HG03342 (cell line): ENCODE results near the gene ZEB2.

Source experiments
- ATAC-seq: cut with Tn5 transposase; IDR thresholded peaks from one replicate; pipeline ENCODE4 v1.9.1; 2021; ENCODE audit warnings: mild to moderate bottlenecking, moderate library complexity; ENCODE audit not compliant: unreplicated experiment

The ZEB2 gene

DNA sequence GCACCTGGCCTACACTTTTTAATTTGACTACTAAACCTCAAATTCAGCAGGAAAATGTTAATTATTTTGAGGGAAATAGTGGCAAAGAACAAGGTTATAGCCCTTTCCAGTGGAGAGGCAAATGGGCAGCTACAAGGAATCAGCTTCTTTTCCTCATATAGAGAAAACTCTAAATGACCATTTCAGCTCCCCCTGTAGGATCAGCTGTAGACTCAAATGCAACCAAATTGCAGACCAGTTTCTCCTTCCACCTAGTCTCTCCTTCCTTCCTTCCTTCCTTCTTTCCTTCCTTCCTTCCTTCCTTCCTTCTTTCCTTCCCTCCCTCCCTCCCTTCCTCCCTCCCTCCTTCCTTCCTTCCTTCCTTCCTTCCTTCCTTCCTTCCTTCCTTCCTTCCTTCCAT, 158.2 kb downstream of the ZEB2 start:
- no peak for ATAC-seq

DNA sequence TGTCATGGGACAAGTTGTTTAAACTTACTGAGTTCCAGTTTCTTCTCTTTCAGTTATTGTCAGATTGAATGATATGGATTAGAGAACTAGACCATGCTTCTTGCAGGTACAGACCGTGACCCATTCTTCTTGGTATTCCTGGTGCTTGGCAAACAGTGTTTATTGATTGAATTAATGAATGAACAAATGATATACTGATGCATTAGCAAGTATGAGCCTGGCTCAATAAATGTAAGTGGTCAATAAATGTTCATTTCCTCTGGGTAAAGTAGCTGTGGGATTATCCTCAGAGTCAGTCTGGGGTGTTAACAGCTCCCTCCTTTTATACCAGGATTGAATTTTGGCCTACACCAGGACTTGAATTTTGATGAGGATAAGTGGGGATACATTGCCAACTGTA, 160.2 kb downstream of the ZEB2 start:
- no peak for ATAC-seq

DNA sequence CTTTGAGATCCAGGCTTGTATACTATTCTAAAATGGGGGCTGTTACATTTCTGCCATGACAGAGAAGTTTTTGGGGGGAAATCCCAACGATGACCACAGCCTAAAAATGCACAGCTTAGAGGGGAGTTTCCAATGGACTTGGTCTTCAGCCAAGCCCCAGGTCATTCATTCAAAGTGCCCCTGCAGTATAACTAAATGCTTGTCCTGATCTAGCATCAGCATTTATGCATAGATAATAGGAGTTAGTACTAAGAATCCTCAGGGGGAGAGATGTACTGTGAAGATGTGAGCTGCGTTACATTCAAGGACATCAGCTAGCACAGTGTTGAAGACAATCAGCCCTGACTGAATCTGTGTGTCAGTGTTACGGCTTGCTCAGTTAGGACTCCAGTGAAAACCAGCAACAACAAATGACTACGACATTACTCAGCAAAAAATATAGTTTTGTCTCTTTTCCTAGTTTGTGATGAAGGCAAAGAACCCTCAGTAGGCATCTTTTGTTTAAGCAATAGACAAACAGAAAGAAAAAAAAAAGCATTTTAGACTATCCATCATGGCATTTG, 160.9 kb downstream of the ZEB2 start:
- peak; percentile 60 for ATAC-seq

DNA sequence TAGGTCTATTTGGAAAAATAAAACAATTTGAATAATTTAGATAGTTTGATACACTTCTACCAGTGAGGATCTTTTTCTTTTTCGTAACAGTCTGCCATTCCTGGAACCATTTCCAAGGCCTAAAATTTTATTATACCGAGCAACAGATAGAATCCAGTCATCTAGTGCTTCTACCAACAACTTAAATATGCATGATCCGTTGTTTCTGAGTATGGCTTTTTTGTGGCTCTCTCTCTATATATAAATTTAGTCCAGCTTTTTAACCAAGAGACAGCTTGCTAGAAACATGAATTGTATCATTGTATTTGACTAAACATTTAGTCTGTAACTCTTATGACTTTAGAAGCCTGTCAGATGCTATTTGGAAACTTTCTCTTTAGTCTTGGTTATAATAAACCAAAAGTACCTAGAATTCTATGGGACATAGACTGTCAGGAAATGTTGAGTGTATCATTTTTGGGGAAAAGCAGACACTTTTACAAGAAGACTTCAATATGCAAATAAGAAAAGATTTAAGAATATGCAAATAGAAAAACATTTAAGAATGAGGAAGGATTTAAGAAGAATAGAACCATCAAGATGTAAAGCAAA, 161.4 kb downstream of the ZEB2 start:
- ATAC-seq = peak; percentile 1

DNA sequence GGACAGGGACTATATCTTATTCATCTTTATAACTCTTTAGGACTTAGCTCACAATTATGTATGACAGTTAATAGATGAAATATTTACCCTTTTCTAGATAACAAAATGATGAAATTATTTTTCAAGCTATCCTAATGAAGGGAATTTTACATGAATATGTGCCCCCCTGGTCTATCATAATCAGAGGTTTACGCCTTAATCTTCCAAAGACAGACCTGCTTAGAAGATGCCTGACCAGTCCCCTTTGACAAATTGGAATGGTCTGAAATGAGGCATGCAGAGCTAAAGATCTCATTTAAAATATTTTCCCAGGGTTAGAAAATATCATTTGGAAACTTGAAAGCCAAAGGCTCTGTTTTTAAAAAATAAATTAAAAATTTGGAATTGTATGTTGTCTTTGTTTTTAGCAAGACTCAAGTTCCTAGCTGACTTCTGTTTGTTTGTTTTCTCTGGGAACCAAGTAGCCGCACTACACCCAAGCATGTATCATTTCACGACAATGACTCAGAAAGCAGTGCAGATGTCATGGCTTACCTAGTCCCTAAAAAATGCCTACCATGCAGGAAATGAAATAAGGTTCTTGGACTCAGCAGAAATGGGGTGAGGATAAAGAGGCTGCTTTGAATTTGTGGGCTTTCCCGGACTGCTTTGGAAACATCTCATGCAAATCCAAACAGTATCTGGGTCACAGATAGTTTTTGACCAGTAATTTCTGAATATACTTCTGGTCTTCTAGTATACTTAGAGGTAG, 162.1 kb downstream of the ZEB2 start:
- peak; percentile 85 for ATAC-seq

DNA sequence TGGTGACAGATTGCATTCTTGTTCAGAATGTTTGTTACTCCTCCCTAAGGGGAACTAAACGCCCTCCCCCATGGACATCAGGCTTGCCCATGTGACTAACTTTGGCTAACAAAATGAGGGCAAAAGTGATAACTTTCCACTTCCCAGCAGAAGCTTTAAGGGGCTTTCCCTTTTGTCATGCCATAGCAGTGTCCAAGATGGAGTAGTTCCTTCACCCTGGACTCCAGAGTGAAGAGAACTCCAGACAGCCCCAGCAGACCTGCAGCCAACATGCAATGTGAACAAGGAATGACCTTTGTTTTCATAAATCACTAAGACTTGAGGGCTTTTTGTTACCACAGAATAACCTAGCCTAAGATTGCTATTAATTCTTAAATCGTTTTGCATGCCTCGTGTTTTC, 163.5 kb downstream of the ZEB2 start:
- ATAC-seq = no peak

DNA sequence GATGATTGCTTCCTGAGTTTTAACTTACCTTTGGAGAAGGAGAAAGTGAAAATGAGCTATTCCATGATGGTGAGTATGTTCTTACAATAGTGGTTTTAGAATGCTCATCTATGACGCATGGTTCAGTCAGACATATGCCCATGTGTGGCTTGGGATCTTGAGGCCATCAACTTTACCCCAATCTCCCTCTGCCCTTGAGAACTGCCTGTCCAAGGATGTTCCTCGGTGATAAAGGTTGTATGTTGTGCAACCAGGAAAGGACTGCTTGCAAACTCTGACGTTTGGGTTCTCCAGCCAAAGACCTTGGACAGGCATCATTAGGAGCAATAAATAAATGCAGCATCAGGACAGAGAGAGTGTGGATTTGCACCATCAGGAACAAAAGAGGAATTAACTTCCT, 165.0 kb downstream of the ZEB2 start:
- ATAC-seq = no peak

DNA sequence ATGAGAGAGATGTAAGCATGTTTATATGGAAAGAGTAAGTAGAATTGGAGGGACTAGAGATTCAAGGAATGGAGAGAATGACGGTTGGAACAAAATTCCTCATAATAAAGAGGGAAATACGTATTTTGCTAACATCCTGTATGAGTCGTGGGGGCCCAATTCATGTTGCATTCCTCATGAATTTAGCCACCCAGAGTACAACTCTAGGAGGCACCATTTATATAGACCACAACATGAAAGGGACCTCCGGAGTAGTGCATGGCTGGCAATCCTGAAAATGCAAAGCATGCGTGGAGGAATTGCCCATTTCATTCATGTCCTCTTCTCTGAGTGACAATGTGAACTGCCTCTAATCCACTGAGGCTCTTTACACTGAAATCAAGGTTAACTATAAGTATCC, 168.2 kb downstream of the ZEB2 start:
- ATAC-seq = no peak

DNA sequence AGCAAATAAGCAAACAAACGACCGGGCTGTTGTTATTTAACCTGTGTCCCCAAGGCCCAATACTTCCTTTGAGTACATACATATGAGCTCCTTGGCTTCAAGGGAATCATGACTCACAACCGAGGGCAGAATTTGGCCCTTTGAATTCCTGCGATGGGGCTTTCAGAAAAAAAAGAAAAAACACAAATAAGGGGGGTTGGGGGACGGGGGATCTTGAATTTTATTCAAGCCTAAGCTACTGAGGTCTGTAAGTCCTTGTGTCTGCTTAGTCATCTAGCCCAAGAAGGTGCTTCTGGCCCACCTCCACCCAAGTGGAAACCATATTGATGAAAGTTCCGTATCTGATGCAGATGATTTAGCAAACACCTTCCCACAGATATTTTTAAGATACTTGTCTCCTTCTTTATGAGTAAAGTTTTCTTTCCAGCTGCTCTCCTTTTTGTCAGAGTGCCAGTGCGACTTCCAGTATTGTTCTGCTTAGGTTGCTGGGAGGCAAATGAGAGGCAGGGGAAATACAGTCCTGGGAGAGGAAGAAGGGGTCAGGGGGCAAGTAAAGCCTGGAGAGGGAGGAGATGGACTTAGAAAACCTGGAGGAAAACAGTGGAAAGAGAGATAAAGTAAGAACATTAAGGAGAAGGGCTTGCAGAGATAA, 169.6 kb downstream of the ZEB2 start:
- no peak for ATAC-seq

DNA sequence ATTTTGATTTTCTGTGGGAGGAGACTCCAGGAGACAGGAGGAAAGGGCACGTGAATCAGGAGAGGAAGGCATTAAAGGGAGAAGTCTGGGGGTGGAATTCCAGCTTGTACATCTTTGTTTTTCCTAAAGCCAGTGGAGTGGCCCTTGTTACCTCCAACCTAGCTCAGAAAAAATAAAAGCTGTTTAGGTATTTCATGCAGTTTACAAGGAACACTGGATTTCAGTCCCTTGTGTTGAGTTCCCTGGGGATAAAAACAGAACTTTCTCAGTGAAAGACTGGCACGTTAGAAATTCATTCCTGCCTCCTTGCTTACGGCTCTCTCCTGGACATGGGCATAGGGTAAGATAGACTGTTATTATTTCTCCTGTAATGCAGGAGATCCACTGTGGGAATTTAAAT, 170.2 kb downstream of the ZEB2 start:
- ATAC-seq = no peak

DNA sequence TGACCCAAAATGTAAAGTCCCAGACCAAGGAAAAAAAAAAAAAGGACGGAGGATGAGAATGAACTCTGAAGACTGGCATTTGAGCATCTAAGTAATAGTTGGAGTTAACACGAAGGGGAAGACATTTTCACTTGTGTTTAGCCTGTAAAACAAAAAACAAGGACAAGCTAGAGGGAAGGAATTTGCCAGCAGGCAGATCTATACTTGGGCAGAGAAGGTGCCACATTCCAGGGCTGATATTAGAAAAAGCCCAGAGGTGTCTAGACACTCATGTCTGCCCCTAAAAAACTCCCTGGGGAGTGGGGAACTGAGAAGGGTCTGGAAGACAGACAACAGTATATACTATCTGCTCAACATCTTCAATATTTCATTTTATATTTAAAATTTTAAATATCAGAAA, 171.1 kb downstream of the ZEB2 start:
- no peak for ATAC-seq

DNA sequence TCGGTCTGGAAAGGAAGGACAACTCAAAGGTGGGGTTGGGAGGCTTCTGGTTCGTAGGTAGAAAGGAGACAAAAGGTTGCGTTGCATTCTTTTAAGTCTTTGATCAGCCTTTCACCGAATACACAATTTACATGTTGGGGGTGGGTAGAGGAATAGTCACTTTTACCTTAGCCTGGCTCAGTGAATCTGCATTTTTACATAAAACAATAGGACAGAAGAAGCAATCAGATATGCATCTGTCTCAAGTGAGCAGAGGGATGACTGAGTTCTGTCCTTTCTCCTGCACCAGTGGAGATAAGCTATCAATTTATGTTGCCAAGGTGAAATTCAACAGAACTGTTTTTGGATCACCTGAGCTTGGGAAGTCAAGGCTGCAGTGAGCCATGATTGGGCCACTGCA, 173.7 kb downstream of the ZEB2 start:
- no peak for ATAC-seq

DNA sequence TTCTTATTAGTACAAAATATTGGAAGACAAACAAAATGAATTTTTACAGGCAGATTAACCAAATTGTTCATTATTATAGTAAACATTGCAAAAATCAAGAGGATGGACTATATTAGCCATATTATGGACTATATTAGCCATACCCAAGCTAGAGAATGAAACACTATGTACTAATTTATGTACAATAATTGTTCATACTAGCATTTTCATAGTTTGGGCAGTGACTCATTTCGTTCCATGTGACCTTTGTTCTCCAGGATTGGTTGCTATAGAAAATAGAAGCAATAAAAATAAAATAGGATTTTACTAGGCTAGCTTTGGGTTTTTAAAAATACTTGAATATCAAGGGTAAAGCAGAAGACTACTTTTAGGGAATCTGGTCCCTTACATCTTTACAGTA, 176.8 kb downstream of the ZEB2 start:
- ATAC-seq = no peak

DNA sequence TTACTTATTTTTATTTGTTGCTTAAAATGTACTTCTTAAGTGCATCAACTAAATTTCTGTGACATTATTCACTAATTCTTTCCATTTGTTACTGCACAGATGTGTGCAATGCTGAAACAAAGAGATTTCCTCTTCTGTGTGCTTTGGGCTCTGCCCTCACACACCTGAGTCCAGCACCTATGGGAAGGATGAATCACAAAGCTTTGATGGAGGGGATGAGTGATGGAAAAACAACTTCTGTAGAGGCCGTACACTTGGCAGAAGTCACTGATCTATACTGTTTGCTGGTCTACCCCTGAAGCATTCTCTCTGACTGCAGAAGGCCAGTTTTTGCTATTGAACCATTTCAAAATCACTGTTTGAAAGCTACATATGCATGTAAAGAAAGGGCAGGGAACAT, 178.4 kb downstream of the ZEB2 start:
- no peak for ATAC-seq

DNA sequence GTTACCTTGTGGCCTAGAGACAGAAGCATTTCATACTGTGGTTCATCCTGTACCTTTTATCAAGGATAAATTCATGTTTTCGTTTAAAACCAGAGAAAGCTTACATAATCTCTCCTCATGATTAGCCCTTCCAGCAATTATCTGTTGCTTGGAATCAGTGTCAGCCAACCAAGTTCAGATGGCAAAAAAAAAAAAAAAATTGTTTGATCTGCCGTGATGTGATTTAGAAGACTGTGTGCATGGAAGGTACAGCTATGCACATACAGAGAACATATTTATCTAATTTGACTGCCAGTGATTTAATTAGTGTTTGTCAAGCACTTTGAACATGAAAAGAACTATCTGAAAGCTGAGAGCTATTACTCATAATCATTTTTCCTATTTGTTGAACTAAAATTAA, 180.9 kb downstream of the ZEB2 start:
- no peak for ATAC-seq

DNA sequence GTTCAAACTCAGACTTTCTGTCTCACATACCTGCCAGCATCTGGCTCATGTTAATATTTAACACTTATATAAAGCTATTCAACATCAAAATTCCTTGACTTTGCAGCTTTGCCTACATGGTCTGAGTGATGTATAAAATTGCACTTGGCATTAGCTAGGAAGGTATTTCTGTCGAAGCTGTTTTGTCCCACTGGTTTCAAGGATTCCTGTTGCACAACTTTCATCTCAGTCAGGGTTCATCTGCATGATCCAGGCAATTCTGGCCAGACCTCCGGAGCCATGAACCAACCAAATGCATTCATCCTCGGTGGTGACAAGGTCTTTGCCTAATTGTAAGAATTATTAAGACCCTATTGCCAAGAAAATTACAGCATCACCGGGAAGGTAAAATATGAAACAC, 185.4 kb downstream of the ZEB2 start:
- ATAC-seq = no peak
